NCI-H187 (cell line): ENCODE measurements around the gene LTC4S.
"Not testable (repeated sequence)": the region's sequence is repeated elsewhere in the genome, so short reads cannot be mapped to it uniquely, and the experiment has no call there.

Experiments
- DNase-seq, 2 experiments: peaks; one replicate each; lab custom pipeline; 2025; lab: John Stamatoyannopoulos, UW

LTC4S gene

GRCh38 chr5:179793468-179794139, at the start of gene LTC4S:
Gene LTC4S (plus strand): TSS chr5:179793986. CDS start chr5:179794081, 95 bp downstream.
- DNase-seq, result no peak

- not testable (repeated sequence) for DNase-seq
Measured at GRCh38 chr5:179744106-179744505, 49.7 kb upstream of the LTC4S start.

- no peak for DNase-seq
Measured at GRCh38 chr5:179746872-179747271, 46.9 kb upstream of the LTC4S start.

GRCh38 chr5:179747811-179748210, 46.0 kb upstream of the LTC4S start:
- no peak for DNase-seq

GRCh38 chr5:179749857-179750508, 43.8 kb upstream of the LTC4S start:
- no peak for DNase-seq

- DNase-seq, result no peak
Measured at GRCh38 chr5:179753971-179754370, 39.8 kb upstream of the LTC4S start.

GRCh38 chr5:179755022-179755421, 38.8 kb upstream of the LTC4S start:
- DNase-seq, result no peak

- DNase-seq, result no peak
Measured at GRCh38 chr5:179758955-179759354, 34.8 kb upstream of the LTC4S start.

GRCh38 chr5:179759581-179760551, 33.9 kb upstream of the LTC4S start:
- DNase-seq, result no peak

- DNase-seq, result no peak
Measured at GRCh38 chr5:179762079-179762780, 31.6 kb upstream of the LTC4S start.

GRCh38 chr5:179762781-179763176, 31.0 kb upstream of the LTC4S start:
- no peak for DNase-seq

- DNase-seq, result no peak
Measured at GRCh38 chr5:179763215-179763945, 30.4 kb upstream of the LTC4S start.

GRCh38 chr5:179764056-179764455, 29.7 kb upstream of the LTC4S start:
- no peak for DNase-seq

- DNase-seq, result no peak
Measured at GRCh38 chr5:179765400-179765799, 28.4 kb upstream of the LTC4S start.

GRCh38 chr5:179766021-179766725, 27.6 kb upstream of the LTC4S start:
- DNase-seq, result no peak

- DNase-seq, result no peak
Measured at GRCh38 chr5:179766726-179767455, 26.9 kb upstream of the LTC4S start.

- DNase-seq, result no peak
Measured at GRCh38 chr5:179767496-179768100, 26.2 kb upstream of the LTC4S start.

GRCh38 chr5:179768326-179769085, 25.3 kb upstream of the LTC4S start:
- DNase-seq, result no peak

GRCh38 chr5:179769271-179769670, 24.5 kb upstream of the LTC4S start:
- no peak for DNase-seq
